Measurements from ENCODE around the gene AFF2. TPM values are rescaled to one million over a fixed set of nuclear protein-coding genes. Genes with fewer than 3 reads are reported as not detected.

Gene AFF2
- total RNA-seq, 3 donors from 2014 or later (not counting 1 experiment from before 2014, with no cell fraction given) = 0.24 to 4.8 (median 0.79) TPM

- no peaks in the 10 kb centered on the region for H3K27me3 Mint-ChIP-seq (ENCODE audit: low read depth in 2 of 2)
- no peaks in the 10 kb centered on the region for H3K36me3 Mint-ChIP-seq
- H3K27ac Mint-ChIP-seq = no peak overlapping the region
- Histone ChIP-seq H3K27me3 (ENCODE audit: control insufficient read depth, insufficient read depth, low read length) (no peaks in the 10 kb centered on the region), H3K4me1 (ENCODE audit: control insufficient read depth, insufficient read depth, low read length) (no peaks in the 10 kb centered on the region), H3K36me3 (ENCODE audit: control insufficient read depth, insufficient read depth, low read length) (no peaks in the 10 kb centered on the region), H3K27ac (ENCODE audit: low read length) (no peak overlapping the region), H3K9me3 (ENCODE audit: control insufficient read depth, insufficient read depth, low read length) (no peaks in the 10 kb centered on the region), H3K4me3 (ENCODE audit: low read length) (no peak overlapping the region)
- DNase-seq = no peak
- H3K4me3 Mint-ChIP-seq = no peak overlapping the region
- no peaks in the 10 kb centered on the region for H3K4me1 Mint-ChIP-seq
- intact Hi-C loops (cut with micrococcal nuclease) = no loop called here
- no peak for TF ChIP-seq CTCF (IDR thresholded peaks at IDR 0.05)
- H3K9me3 Mint-ChIP-seq = no peaks in the 10 kb centered on the region
- no peak for ATAC-seq
- no CpG with 5 or more reads among the region's 3 CpGs for WGBS (ENCODE audit: insufficient coverage)
These were observed 194.8 kb downstream of the AFF2 start for GRCh38 chrX:148695255-148695654.

- ATAC-seq (no peak), DNase-seq (no peak)
- Histone ChIP-seq H3K27me3 (ENCODE audit: control insufficient read depth, insufficient read depth, low read length) (no peaks in the 10 kb centered on the region), H3K4me1 (ENCODE audit: control insufficient read depth, insufficient read depth, low read length) (no peaks in the 10 kb centered on the region), H3K27ac (ENCODE audit: low read length) (no peak overlapping the region), H3K4me3 (ENCODE audit: low read length) (no peak overlapping the region), H3K9me3 (ENCODE audit: control insufficient read depth, insufficient read depth, low read length) (no peaks in the 10 kb centered on the region), H3K36me3 (ENCODE audit: control insufficient read depth, insufficient read depth, low read length) (no peaks in the 10 kb centered on the region)
- no peak for TF ChIP-seq CTCF (IDR thresholded peaks at IDR 0.05)
- Mint-ChIP-seq H3K27ac (no peak overlapping the region), H3K27me3 (ENCODE audit: low read depth in 2 of 2) (no peaks in the 10 kb centered on the region), H3K36me3 (no peaks in the 10 kb centered on the region), H3K4me3 (no peak overlapping the region), H3K9me3 (no peaks in the 10 kb centered on the region), H3K4me1 (no peaks in the 10 kb centered on the region)
- 76% methylated on average over 3 of the region's 3 CpGs for WGBS (ENCODE audit: insufficient coverage)
- intact Hi-C loops (cut with micrococcal nuclease) = no loop called here
These were observed 197.8 kb downstream of the AFF2 start for GRCh38 chrX:148698221-148698620.

- no peaks in the 10 kb centered on the region for H3K36me3 ChIP-seq (ENCODE audit: control insufficient read depth, insufficient read depth, low read length)
- H3K27ac Mint-ChIP-seq = no peak overlapping the region
- H3K9me3 Mint-ChIP-seq = no peaks in the 10 kb centered on the region
- WGBS (ENCODE audit: insufficient coverage) = 79% methylated on average over 2 of the region's 2 CpGs
- H3K27me3 Mint-ChIP-seq (ENCODE audit: low read depth in 2 of 2) = no peaks in the 10 kb centered on the region
- H3K4me3 Mint-ChIP-seq = no peak overlapping the region
- H3K4me1 Mint-ChIP-seq = no peaks in the 10 kb centered on the region
- no peaks in the 10 kb centered on the region for H3K36me3 Mint-ChIP-seq
- no peak overlapping the region for H3K27ac ChIP-seq (ENCODE audit: low read length)
- ATAC-seq = no peak
- no peak for DNase-seq
- no peaks in the 10 kb centered on the region for H3K27me3 ChIP-seq (ENCODE audit: control insufficient read depth, insufficient read depth, low read length)
- no peak for TF ChIP-seq CTCF (IDR thresholded peaks at IDR 0.05)
- H3K4me3 ChIP-seq (ENCODE audit: low read length) = no peak overlapping the region
- H3K9me3 ChIP-seq (ENCODE audit: control insufficient read depth, insufficient read depth, low read length) = no peaks in the 10 kb centered on the region
- intact Hi-C loops (cut with micrococcal nuclease) = no loop called here
- H3K4me1 ChIP-seq (ENCODE audit: control insufficient read depth, insufficient read depth, low read length) = no peaks in the 10 kb centered on the region
These were observed 199.6 kb downstream of the AFF2 start for GRCh38 chrX:148700021-148700420.

- no peak overlapping the region for H3K4me3 ChIP-seq (ENCODE audit: low read length)
- H3K27me3 Mint-ChIP-seq (ENCODE audit: low read depth in 2 of 2) = no peaks in the 10 kb centered on the region
- TF ChIP-seq CTCF (IDR thresholded peaks at IDR 0.05) = no peak
- H3K4me3 Mint-ChIP-seq = no peak overlapping the region
- intact Hi-C loops (cut with micrococcal nuclease) = no loop called here
- H3K27ac ChIP-seq (ENCODE audit: low read length) = no peak overlapping the region
- no peaks in the 10 kb centered on the region for H3K27me3 ChIP-seq (ENCODE audit: control insufficient read depth, insufficient read depth, low read length)
- H3K4me1 Mint-ChIP-seq = no peaks in the 10 kb centered on the region
- DNase-seq (no peak), ATAC-seq (no peak)
- H3K9me3 Mint-ChIP-seq = no peaks in the 10 kb centered on the region
- H3K9me3 ChIP-seq (ENCODE audit: control insufficient read depth, insufficient read depth, low read length) = no peaks in the 10 kb centered on the region
- H3K36me3 ChIP-seq (ENCODE audit: control insufficient read depth, insufficient read depth, low read length) = no peaks in the 10 kb centered on the region
- H3K36me3 Mint-ChIP-seq = no peaks in the 10 kb centered on the region
- no peak overlapping the region for H3K27ac Mint-ChIP-seq
- H3K4me1 ChIP-seq (ENCODE audit: control insufficient read depth, insufficient read depth, low read length) = no peaks in the 10 kb centered on the region
These were observed 213.6 kb downstream of the AFF2 start for GRCh38 chrX:148713981-148714380.
